ENCODE results near the gene EEF1E1. TPM values are rescaled to one million over a fixed set of nuclear protein-coding genes. Genes with fewer than 3 reads are reported as not detected.
"Not testable (repeated sequence)": the region's sequence is repeated elsewhere in the genome, so short reads cannot be mapped to it uniquely, and the experiment has no call there.

Gene EEF1E1
- total and polyA plus RNA-seq, 2 experiments from 2014 or later, result 46.7 to 61.3 TPM

DNA sequence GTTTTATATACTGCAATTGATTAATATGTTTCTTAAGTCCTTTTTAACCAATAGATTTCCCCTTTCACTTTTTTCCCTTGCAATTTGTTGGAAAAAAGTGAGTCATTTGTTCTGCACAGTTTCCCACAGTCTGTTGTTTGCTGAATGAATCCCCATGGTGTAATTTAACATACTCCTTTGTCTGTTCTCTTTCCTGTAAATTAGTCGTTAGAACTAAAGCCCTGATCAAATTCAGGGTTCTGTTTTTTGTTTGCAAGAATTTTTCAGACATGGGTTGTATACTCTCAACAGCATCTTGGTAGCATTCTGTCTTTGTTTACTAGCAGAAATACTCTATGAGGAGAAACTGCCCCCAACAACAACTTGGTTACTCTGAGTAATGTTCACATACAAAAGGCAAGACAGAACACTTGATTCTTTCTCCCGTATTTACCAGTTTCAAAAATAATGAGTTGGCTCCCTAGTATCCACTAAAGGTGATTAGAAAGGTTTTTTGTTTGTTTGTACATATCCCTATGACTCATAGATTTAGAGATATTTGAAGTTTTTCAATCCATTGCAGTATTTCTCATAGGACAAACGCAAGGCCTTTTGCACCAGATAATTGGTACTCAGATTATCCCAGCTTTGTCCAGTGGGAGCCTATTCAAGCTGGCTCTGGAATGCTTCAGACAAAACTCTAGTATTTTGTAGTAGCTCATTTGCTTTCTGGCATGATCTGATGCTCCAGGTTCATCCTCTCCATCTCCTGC, 54.6 kb downstream of the EEF1E1 start:
- H3K4me3 ChIP-seq, result no peak overlapping the region
- H3K79me2 ChIP-seq (ENCODE audit: insufficient read depth), result no peaks in the 10 kb centered on the region
- no peaks in the 10 kb centered on the region for H3K27me3 ChIP-seq (replicated peaks; ENCODE audit: insufficient read depth)
- H3K36me3 ChIP-seq (ENCODE audit: low read depth), result no peaks in the 10 kb centered on the region
- H3K4me1 ChIP-seq (ENCODE audit: insufficient read depth), result peaks cover 6% of the 10 kb centered on the region
- H3K9me2 ChIP-seq (ENCODE audit: insufficient read depth), result no peaks in the 10 kb centered on the region
- H2AFZ ChIP-seq, result no peak overlapping the region
- WGBS, 2 experiments (ENCODE audit: low coverage in 1 of 2, low lambda C conversion rate in 2 of 2, missing lambda C conversion rate in 2 of 2), result 74 to 78% methylated on average over 3 of the region's 3 CpGs
- H3F3A ChIP-seq (ENCODE audit: insufficient read depth), result no peaks in the 10 kb centered on the region
- no peaks in the 10 kb centered on the region for H3K9me3 ChIP-seq (ENCODE audit: low read depth)
- in situ Hi-C loops (cut with MboI), result no loop called here
- H3K27ac ChIP-seq, result no peak overlapping the region
- TF ChIP-seq EZH2 (IDR thresholded peaks at IDR 0.05; ENCODE audit: insufficient read depth, poor library complexity, severe bottlenecking) (no peak), EZH2phosphoT487 (IDR thresholded peaks at IDR 0.05; ENCODE audit: insufficient read depth, low read depth) (no peak)
- H4K20me1 ChIP-seq (ENCODE audit: insufficient read depth), result no peaks in the 10 kb centered on the region
- DNase-seq, result peak; percentile 50
- H3K9ac ChIP-seq, result no peak overlapping the region
- H3K4me2 ChIP-seq (ENCODE audit: unreplicated experiment), result no peak overlapping the region

DNA sequence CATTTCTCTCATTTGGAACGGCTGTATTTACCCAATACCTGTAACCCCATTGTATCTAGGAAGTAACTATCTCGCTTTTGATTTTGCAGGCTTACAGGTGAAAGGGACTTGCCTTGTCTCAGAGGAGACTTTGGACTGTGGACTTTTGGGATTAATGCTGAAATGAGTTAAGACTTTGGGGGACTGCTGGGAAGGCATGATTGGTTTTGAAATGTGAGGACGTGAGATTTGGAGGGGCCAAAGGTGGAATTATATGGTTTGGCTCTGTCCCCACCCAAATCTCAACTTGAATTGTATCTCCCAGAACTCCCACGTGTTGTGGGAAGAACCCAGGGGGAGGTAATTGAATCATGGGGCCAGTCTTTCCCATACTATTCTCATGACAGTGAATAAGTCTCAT, 56.6 kb downstream of the EEF1E1 start:
- in situ Hi-C loops (cut with MboI), result not testable (repeated sequence)

DNA sequence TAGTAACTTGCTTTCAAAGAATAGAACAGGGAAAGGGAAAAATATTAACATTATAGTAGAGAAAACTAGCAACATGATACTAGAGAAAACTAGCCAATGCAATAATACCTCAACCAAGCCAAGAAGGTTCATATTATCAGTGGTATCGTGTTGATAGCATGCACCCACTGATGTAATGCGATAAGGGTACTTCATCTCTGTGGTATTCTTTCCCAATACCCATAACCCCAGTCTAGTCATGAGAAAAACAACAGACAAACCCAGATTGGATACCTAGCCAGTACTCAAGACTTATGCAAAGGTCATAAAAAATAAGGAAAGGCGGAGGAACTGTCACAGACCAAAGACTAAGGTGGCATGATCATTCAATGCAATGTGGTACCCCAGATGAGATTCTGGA, 59.1 kb downstream of the EEF1E1 start:
- H3K4me1 ChIP-seq (ENCODE audit: insufficient read depth), result peaks cover 6% of the 10 kb centered on the region
- H3K4me3 ChIP-seq, result no peak overlapping the region
- WGBS, 2 experiments (ENCODE audit: low coverage in 1 of 2, low lambda C conversion rate in 2 of 2, missing lambda C conversion rate in 2 of 2), result 67% methylated on average over 3 of the region's 3 CpGs
- no peak overlapping the region for H2AFZ ChIP-seq
- H3K27me3 ChIP-seq (replicated peaks; ENCODE audit: insufficient read depth), result no peaks in the 10 kb centered on the region
- no peaks in the 10 kb centered on the region for H3K9me2 ChIP-seq (ENCODE audit: insufficient read depth)
- TF ChIP-seq EZH2phosphoT487 (IDR thresholded peaks at IDR 0.05; ENCODE audit: insufficient read depth, low read depth) (no peak), EZH2 (IDR thresholded peaks at IDR 0.05; ENCODE audit: insufficient read depth, poor library complexity, severe bottlenecking) (no peak)
- peaks cover 12% of the 10 kb centered on the region; the same call in 1 of the 2 replicates for H3K36me3 ChIP-seq (ENCODE audit: low read depth)
- no peaks in the 10 kb centered on the region for H4K20me1 ChIP-seq (ENCODE audit: insufficient read depth)
- no peak overlapping the region for H3K27ac ChIP-seq
- peaks cover 10% of the 10 kb centered on the region; the same call in 1 of the 2 replicates for H3K79me2 ChIP-seq (ENCODE audit: insufficient read depth)
- H3K9ac ChIP-seq, result no peak overlapping the region
- in situ Hi-C loops (cut with MboI), result no loop called here
- H3K9me3 ChIP-seq (ENCODE audit: low read depth), result no peaks in the 10 kb centered on the region
- H3F3A ChIP-seq (ENCODE audit: insufficient read depth), result no peaks in the 10 kb centered on the region
- H3K4me2 ChIP-seq (ENCODE audit: unreplicated experiment), result no peak overlapping the region
- no peak for DNase-seq

More for the DNA sequence above, 56.6 kb downstream of the EEF1E1 start:
- H3K36me3 ChIP-seq (ENCODE audit: low read depth); H3K79me2 ChIP-seq (ENCODE audit: insufficient read depth); H3K27me3 ChIP-seq (replicated peaks; ENCODE audit: insufficient read depth); H3K4me1 ChIP-seq (ENCODE audit: insufficient read depth); H3K4me2 ChIP-seq (ENCODE audit: unreplicated experiment); H3K27ac ChIP-seq; H2AFZ ChIP-seq; H3K9ac ChIP-seq; H3K9me2 ChIP-seq (ENCODE audit: insufficient read depth); H3K9me3 ChIP-seq (ENCODE audit: low read depth); H4K20me1 ChIP-seq (ENCODE audit: insufficient read depth); H3F3A ChIP-seq (ENCODE audit: insufficient read depth); DNase-seq; H3K4me3 ChIP-seq: not testable (repeated sequence)
- 91 to 100% methylated on average over 4 of the region's 4 CpGs for WGBS, 2 experiments (ENCODE audit: low coverage in 1 of 2, low lambda C conversion rate in 2 of 2, missing lambda C conversion rate in 2 of 2)

DNA sequence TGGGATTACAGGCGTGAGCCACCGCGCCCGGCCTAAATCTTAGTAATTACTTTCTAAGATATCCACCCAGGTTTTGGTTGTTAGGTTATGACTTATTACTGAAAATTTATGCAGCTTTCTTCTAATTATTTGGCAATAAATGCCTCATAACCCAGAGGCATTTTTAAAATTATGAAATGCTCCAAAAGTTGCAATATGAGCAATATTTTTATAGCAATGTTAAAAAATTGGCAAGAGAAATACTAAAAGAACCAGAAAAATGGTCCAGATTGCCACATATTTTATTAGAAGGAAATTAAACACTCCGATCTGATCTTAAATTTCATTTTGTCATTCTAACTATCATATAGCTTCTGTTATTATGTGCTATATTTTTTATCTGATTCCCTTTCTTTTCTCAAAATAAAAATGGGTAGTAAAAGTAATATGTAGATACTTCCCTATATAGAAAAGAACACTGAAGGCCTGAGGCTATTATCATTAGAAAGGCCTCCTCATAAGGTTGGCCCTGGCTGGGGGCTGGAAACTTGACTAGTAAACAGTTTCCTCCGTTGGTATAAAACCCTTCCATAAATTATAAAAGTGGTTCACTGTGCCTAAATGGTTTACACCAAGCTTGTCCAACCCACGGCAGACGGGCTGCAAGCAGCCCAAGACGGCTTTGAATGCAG, 60.3 kb downstream of the EEF1E1 start:
- WGBS, 2 experiments (ENCODE audit: low coverage in 1 of 2, low lambda C conversion rate in 2 of 2, missing lambda C conversion rate in 2 of 2), result 51 to 61% methylated on average over 9 of the region's 9 CpGs
- no peaks in the 10 kb centered on the region for H3K27me3 ChIP-seq (replicated peaks; ENCODE audit: insufficient read depth)
- in situ Hi-C loops (cut with MboI), result no loop called here
- TF ChIP-seq EZH2 (IDR thresholded peaks at IDR 0.05; ENCODE audit: insufficient read depth, poor library complexity, severe bottlenecking), result no peak
- TF ChIP-seq EZH2phosphoT487 (IDR thresholded peaks at IDR 0.05; ENCODE audit: insufficient read depth, low read depth), result no peak
- no peak overlapping the region for H3K4me3 ChIP-seq
- H3K9ac ChIP-seq, result no peak overlapping the region
- no peak overlapping the region for H2AFZ ChIP-seq
- peaks cover 12% of the 10 kb centered on the region; the same call in 1 of the 2 replicates for H3K36me3 ChIP-seq (ENCODE audit: low read depth)
- H3K4me1 ChIP-seq (ENCODE audit: insufficient read depth), result no peaks in the 10 kb centered on the region
- H3K9me3 ChIP-seq (ENCODE audit: low read depth), result no peaks in the 10 kb centered on the region
- no peak for DNase-seq
- no peaks in the 10 kb centered on the region for H3K9me2 ChIP-seq (ENCODE audit: insufficient read depth)
- peaks cover 18% of the 10 kb centered on the region; the same call in 1 of the 2 replicates for H3K79me2 ChIP-seq (ENCODE audit: insufficient read depth)
- no peaks in the 10 kb centered on the region for H4K20me1 ChIP-seq (ENCODE audit: insufficient read depth)
- no peak overlapping the region for H3K27ac ChIP-seq
- no peaks in the 10 kb centered on the region for H3F3A ChIP-seq (ENCODE audit: insufficient read depth)
- no peak overlapping the region for H3K4me2 ChIP-seq (ENCODE audit: unreplicated experiment)

DNA sequence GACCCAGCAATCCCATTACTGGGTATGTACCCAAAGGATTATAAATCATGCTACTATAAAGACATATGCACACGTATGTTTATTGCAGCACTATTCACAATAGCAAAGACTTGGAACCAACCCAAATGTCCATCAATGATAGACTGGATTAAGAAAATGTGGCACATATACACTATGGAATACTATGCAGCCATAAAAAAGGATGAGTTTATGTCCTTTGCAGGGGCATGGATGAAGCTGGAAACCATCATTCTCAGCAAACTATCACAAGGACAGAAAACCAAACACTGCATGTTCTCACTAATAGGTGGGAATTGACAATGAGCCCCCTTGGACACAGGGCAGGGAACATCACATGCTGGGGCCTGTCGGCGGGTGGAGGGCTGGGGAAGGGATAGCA, 68.2 kb downstream of the EEF1E1 start:
- H3K9me3 ChIP-seq (ENCODE audit: low read depth); H2AFZ ChIP-seq; H3F3A ChIP-seq (ENCODE audit: insufficient read depth); H3K4me2 ChIP-seq (ENCODE audit: unreplicated experiment); DNase-seq; H3K36me3 ChIP-seq (ENCODE audit: low read depth); H3K4me3 ChIP-seq; in situ Hi-C loops (cut with MboI); H4K20me1 ChIP-seq (ENCODE audit: insufficient read depth); H3K27me3 ChIP-seq (replicated peaks; ENCODE audit: insufficient read depth); H3K9ac ChIP-seq; H3K4me1 ChIP-seq (ENCODE audit: insufficient read depth); H3K27ac ChIP-seq; H3K9me2 ChIP-seq (ENCODE audit: insufficient read depth): not testable (repeated sequence)
- 87 to 97% methylated on average over 3 of the region's 3 CpGs for WGBS, 2 experiments (ENCODE audit: low coverage in 1 of 2, low lambda C conversion rate in 2 of 2, missing lambda C conversion rate in 2 of 2)
- H3K79me2 ChIP-seq (ENCODE audit: insufficient read depth), result peaks cover 92% of the 10 kb centered on the region

Measured in GM23248 (cell line).